Amniotic stem cell (primary cell): ENCODE measurements around the gene ULK4.
A peak's percentile ranks its signal among the peaks of the same experiment; 100 is the strongest.
"Not testable (repeated sequence)": the region's sequence is repeated elsewhere in the genome, so short reads cannot be mapped to it uniquely, and the experiment has no call there.

Experiments used
- DNase-seq: peaks from one replicate; lab custom pipeline; 2025; lab: John Stamatoyannopoulos, UW

Gene ULK4

GRCh38 chr3:41315126-41315525 is 646.8 kb downstream of the ULK4 start:
- DNase-seq = no peak

- no peak for DNase-seq
Measured at GRCh38 chr3:41308119-41308518, 653.8 kb downstream of the ULK4 start.

- no peak for DNase-seq
Measured at GRCh38 chr3:41307065-41307464, 654.8 kb downstream of the ULK4 start.

- no peak for DNase-seq
Measured at GRCh38 chr3:41304593-41304992, 657.3 kb downstream of the ULK4 start.

- no peak for DNase-seq
Measured at GRCh38 chr3:41302295-41302694, 659.6 kb downstream of the ULK4 start.

- no peak for DNase-seq
Measured at GRCh38 chr3:41301548-41301947, 660.4 kb downstream of the ULK4 start.

- DNase-seq = no peak
Measured at GRCh38 chr3:41299036-41299435, 662.9 kb downstream of the ULK4 start.

GRCh38 chr3:41297750-41298149 is 664.2 kb downstream of the ULK4 start:
- DNase-seq = no peak

GRCh38 chr3:41296556-41296955 is 665.3 kb downstream of the ULK4 start:
- DNase-seq = no peak

GRCh38 chr3:41295740-41296139 is 666.2 kb downstream of the ULK4 start:
- no peak for DNase-seq

- no peak for DNase-seq
Measured at GRCh38 chr3:41293169-41293681, 668.7 kb downstream of the ULK4 start.

GRCh38 chr3:41290736-41291135 is 671.2 kb downstream of the ULK4 start:
- no peak for DNase-seq

GRCh38 chr3:41290306-41290705 is 671.6 kb downstream of the ULK4 start:
- DNase-seq = no peak

GRCh38 chr3:41288785-41289184 is 673.1 kb downstream of the ULK4 start:
- no peak for DNase-seq

- DNase-seq = no peak
Measured at GRCh38 chr3:41286305-41286704, 675.6 kb downstream of the ULK4 start.

- not testable (repeated sequence) for DNase-seq
Measured at GRCh38 chr3:41284934-41285333, 677.0 kb downstream of the ULK4 start.

- DNase-seq = no peak
Measured at GRCh38 chr3:41277790-41278465, 684.0 kb downstream of the ULK4 start.

- no peak for DNase-seq
Measured at GRCh38 chr3:41276191-41276590, 685.7 kb downstream of the ULK4 start.

- no peak for DNase-seq
Measured at GRCh38 chr3:41274944-41275668, 686.8 kb downstream of the ULK4 start.

- no peak for DNase-seq
Measured at GRCh38 chr3:41272667-41273066, 689.2 kb downstream of the ULK4 start.

- DNase-seq = peak; percentile 88
Measured at GRCh38 chr3:41267975-41268640, 693.8 kb downstream of the ULK4 start.

GRCh38 chr3:41265823-41266273 is 696.1 kb downstream of the ULK4 start:
- DNase-seq = no peak

GRCh38 chr3:41265011-41265545 is 696.8 kb downstream of the ULK4 start:
- no peak for DNase-seq
